ENCODE data around the gene CGB5.

Gene CGB5

DNA sequence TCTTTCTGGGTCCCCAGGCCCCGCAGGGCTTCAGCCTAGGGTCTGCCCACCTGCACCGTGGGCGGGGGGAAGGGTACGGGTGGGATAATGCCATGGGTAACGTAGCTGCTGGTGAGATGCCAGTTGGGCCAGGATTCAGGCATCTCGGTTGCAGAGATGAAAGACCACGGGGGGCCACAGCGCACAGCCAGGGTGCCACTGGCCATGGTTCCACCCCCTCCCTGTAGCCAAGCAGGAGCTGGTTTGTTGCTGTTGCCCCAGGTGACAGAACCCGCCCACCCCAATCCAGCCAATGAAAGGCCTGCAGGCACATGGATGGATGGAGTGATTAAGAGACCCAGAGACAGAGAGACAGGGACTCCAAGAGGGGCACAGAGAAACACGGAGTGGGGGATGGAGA, 14.9 kb downstream of the CGB5 start:
- H3K4me3 ChIP-seq (ENCODE audit: low read depth, low read length): no peak overlapping the region
- peak; percentile 18 for DNase-seq (ENCODE audit: low read depth)
- in situ Hi-C loops (cut with HindIII; ENCODE audit: low sequenced_read_pairs): no loop called here
- TF ChIP-seq, protein P1, sequence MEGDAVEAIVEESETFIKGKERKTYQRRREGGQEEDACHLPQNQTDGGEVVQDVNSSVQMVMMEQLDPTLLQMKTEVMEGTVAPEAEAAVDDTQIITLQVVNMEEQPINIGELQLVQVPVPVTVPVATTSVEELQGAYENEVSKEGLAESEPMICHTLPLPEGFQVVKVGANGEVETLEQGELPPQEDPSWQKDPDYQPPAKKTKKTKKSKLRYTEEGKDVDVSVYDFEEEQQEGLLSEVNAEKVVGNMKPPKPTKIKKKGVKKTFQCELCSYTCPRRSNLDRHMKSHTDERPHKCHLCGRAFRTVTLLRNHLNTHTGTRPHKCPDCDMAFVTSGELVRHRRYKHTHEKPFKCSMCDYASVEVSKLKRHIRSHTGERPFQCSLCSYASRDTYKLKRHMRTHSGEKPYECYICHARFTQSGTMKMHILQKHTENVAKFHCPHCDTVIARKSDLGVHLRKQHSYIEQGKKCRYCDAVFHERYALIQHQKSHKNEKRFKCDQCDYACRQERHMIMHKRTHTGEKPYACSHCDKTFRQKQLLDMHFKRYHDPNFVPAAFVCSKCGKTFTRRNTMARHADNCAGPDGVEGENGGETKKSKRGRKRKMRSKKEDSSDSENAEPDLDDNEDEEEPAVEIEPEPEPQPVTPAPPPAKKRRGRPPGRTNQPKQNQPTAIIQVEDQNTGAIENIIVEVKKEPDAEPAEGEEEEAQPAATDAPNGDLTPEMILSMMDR (IDR thresholded peaks at IDR 0.05; ENCODE audit: low read depth, low read length, missing control alignments): no peak

DNA sequence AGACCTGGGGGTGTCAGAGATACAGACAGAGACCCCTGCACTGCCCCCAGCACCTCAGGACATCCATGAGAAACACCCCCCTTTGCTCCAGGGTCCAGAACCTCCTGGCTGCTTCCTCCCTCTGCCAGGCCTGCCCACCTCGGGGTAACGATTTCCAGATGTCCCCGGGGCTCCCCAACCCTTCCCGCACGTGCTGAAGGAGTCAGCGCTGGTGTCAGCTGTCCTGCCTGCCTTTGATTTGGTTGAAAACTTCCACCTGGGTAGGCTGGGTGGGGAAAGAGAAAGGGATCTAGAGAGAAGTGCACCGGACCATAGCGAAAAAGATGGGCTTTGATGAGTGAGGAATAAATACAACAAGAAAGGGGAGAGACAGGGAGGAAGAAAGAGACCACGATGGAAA, 15.4 kb downstream of the CGB5 start:
- in situ Hi-C loops (cut with HindIII; ENCODE audit: low sequenced_read_pairs): no loop called here
- DNase-seq (ENCODE audit: low read depth): no peak
- TF ChIP-seq, protein P1 (IDR thresholded peaks at IDR 0.05; ENCODE audit: low read depth, low read length, missing control alignments): no peak
- H3K4me3 ChIP-seq (ENCODE audit: low read depth, low read length): no peak overlapping the region

DNA sequence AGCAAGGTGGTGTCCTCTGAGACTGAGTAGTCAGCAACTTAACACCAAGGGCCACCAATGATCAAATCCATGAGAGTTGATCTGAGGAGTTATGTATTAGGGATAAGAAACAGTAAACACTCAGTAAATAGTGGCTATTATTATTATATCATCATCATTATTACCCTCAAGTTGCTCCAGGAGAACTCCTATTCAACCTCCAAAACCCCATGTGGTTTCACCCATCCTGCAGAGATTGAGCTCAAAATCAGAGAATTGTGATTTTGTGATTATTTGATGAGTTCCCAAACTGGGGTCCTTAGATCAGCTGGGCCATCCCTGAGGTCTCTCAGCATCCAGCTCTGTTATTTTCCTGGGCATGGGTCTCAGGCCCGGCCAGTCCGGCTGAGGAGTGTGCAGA, 17.4 kb downstream of the CGB5 start:
- in situ Hi-C loops (cut with HindIII; ENCODE audit: low sequenced_read_pairs): no loop called here
- DNase-seq (ENCODE audit: low read depth): no peak
- no peak overlapping the region for H3K4me3 ChIP-seq (ENCODE audit: low read depth, low read length)
- TF ChIP-seq, protein P1 (IDR thresholded peaks at IDR 0.05; ENCODE audit: low read depth, low read length, missing control alignments): no peak

DNA sequence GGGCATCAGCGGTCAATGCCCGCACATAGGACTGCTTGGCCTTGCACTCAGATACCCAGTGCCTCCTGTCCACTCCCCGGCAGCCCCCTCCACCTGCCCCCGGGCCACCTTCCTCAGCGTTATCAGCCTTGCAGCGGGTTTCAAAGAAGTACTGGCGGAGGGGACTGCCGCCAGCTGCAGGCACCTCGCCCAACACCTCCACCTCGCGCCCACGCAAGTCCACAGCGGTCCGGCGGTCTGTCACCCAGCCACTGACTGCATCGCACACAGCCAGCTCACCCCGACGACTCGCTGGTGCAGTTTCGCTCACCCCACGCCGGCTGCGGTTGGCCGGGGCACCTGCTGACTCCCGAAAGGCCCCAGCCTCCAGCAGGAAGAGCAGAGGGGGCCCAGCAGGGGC, 17.8 kb downstream of the CGB5 start:
- TF ChIP-seq, protein P1 (IDR thresholded peaks at IDR 0.05; ENCODE audit: low read depth, low read length, missing control alignments): no peak
- in situ Hi-C loops (cut with HindIII; ENCODE audit: low sequenced_read_pairs): no loop called here
- no peak overlapping the region for H3K4me3 ChIP-seq (ENCODE audit: low read depth, low read length)
- DNase-seq (ENCODE audit: low read depth): no peak

DNA sequence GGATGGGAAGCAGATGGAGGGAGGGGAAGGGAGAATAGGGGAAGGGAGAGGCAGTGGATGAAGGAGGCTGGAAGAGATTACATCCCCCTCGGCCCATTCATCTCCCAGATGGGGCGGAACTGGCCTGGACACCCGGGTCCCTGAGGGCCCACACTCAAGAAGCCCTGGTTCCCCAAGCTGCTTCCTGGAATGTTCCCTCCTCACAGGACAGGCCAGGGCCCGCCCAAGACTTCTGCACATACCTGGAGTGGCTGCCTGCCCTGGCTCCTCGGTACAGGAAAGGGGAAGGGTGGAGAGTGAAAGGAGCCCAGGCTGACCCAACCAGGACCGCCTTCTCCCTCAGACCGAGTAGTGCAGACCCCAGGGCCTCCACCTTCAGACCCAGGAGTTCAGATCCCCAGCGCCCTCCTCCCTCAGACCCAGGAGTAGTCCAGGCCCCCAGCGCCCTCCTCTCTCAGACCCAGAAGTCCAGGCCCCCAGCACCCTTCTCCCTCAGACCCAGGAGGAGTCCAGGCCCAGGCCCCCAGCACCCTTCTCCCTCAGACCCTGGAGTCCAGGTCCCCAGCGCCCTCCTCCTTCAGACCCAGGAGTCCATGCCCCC, 20.5 kb downstream of the CGB5 start:
- TF ChIP-seq, protein P1 (IDR thresholded peaks at IDR 0.05; ENCODE audit: low read depth, low read length, missing control alignments): no peak
- no peak for DNase-seq (ENCODE audit: low read depth)
- in situ Hi-C loops (cut with HindIII; ENCODE audit: low sequenced_read_pairs): no loop called here
- H3K4me3 ChIP-seq (ENCODE audit: low read depth, low read length): peak overlapping the region; percentile 32

DNA sequence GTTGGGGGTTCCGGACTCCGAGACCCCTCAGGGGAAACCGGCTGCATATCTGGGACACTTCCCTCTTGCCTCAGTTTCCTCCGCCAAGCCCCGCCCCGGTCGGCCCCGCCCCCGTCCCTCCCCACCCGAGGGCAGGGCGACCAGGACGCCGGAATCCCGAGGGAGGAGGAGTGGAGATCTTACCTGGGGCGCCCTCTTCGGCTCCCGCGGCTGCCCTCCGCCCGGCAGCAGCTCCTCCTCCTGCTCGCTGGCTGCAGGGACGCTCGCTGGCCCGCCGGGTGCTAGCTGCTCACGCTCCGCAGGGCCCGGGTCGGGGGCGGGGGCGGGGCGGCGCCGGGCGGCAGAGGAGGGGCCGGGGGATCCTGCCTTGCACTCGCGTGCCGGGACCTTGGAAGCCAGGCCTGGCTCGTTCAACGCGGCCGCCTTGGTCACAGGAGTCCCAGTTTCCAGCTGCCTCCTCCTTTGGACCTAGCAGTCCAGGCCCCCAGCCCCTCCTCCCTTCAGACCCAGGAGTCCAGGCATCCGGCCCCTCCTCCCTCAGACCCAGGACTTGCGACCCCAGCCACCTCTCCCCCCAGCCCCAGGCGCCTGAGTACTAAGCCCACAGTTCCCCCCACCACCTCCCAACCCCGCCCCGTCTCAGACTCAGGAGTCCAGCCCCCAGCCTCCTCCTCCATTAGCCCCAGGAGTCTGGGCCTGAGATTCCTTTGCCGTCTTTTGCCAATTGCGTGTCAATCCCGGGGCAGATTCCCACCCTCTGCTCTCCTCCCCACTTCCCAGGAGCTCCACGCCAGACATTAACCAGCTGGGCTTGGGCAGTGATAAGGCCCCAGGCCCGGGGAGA, 21.3 kb downstream of the CGB5 start, which contains the start of gene NTF4:
TSS of gene NTF4 (minus strand) at position 51 of the 844 bp plus-strand sequence. CDS start 2,821 bp downstream, outside the sequence.
- H3K4me3 ChIP-seq (ENCODE audit: low read depth, low read length): peak within 1 kb of the TSS; percentile 32
- no peak for DNase-seq (ENCODE audit: low read depth)
- in situ Hi-C loops (cut with HindIII; ENCODE audit: low sequenced_read_pairs): no loop called here
- TF ChIP-seq, protein P1 (IDR thresholded peaks at IDR 0.05; ENCODE audit: low read depth, low read length, missing control alignments): no peak

Data from astrocyte of the cerebellum (primary cell).